Skeletal muscle tissue (tissue), 4 donors: ENCODE data around the gene LSM3. TPM values are rescaled to one million over a fixed set of nuclear protein-coding genes. Genes with fewer than 3 reads are reported as not detected.

Experiments used
- H3K27ac ChIP-seq: one replicate; pipeline ENCODE4 v1.7.0; 2013; ENCODE audit warnings: mild to moderate bottlenecking, low read depth, low read length, inconsistent platforms
- H3K27me3 ChIP-seq, 3 donors: one replicate each; pipeline ENCODE4 v1.7.0; 2013; ENCODE audit warnings: low read length in 3 of 3; ENCODE audit not compliant: control insufficient read depth in 3 of 3, insufficient read depth in 3 of 3
- H3K36me3 ChIP-seq, 3 donors: one replicate each; pipeline ENCODE4 v1.7.0; 2013; ENCODE audit warnings: low read length in 3 of 3; ENCODE audit not compliant: control insufficient read depth in 3 of 3, insufficient read depth in 3 of 3
- H3K4me1 ChIP-seq, 3 donors: one replicate each; pipeline ENCODE4 v1.7.0; 2013; ENCODE audit warnings: low read length in 3 of 3, mild to moderate bottlenecking in 3 of 3; ENCODE audit not compliant: control insufficient read depth in 3 of 3, insufficient read depth in 3 of 3
- H3K4me3 ChIP-seq, 3 donors: one replicate each; pipeline ENCODE4 v1.7.0; 2013; ENCODE audit warnings: low read length in 3 of 3
- H3K9ac ChIP-seq, 3 donors: one replicate each; pipeline ENCODE4 v1.7.0; 2013; ENCODE audit warnings: low read length in 3 of 3, mild to moderate bottlenecking in 3 of 3, moderate library complexity in 2 of 3, low read depth in 1 of 3
- H3K9me3 ChIP-seq, 3 donors: one replicate each; pipeline ENCODE4 v1.7.0; 2013; ENCODE audit warnings: low read length in 3 of 3; ENCODE audit not compliant: control insufficient read depth in 3 of 3
- total RNA-seq: library from RNA; depleted of rRNA; stranded (reverse); fragments of >200 nt; gene quantifications from one replicate; pipeline ENCODE4 v1.2.3, GENCODE V29; 2014
- donor health status: Osteomylitis.

The LSM3 gene
- total RNA-seq, 1 donor from 2014 or later, result 14.6 TPM

- Histone ChIP-seq H3K27ac (no peak overlapping the region), H3K9ac (no peak overlapping the region), H3K4me1 (peaks cover 22 to 27% (median 27%) of the 10 kb centered on the region in 3 donors), H3K27me3 (no peaks in the 10 kb centered on the region), H3K4me3 (no peak overlapping the region), H3K9me3 (no peaks in the 10 kb centered on the region), H3K36me3 (peaks cover 40 to 54% (median 49%) of the 10 kb centered on the region in 3 donors)
These were observed 31.0 kb upstream of the LSM3 start for GRCh38 chr3:14147617-14148016.

- peaks cover 22 to 27% (median 27%) of the 10 kb centered on the region in 3 donors for H3K4me1 ChIP-seq
- H3K4me3 ChIP-seq, result no peak overlapping the region
- H3K9ac ChIP-seq, result no peak overlapping the region
- H3K27ac ChIP-seq, result no peak overlapping the region
- H3K27me3 ChIP-seq, result no peaks in the 10 kb centered on the region
- peaks cover 46 to 61% (median 49%) of the 10 kb centered on the region in 3 donors for H3K36me3 ChIP-seq
- no peaks in the 10 kb centered on the region for H3K9me3 ChIP-seq
These were observed 30.3 kb upstream of the LSM3 start for GRCh38 chr3:14148041-14148985.

- Histone ChIP-seq H3K9me3 (no peaks in the 10 kb centered on the region), H3K9ac (no peak overlapping the region), H3K36me3 (peaks cover 60 to 74% (median 60%) of the 10 kb centered on the region in 3 donors), H3K4me1 (peaks cover 11 to 14% (median 13%) of the 10 kb centered on the region in 3 donors), H3K27me3 (no peaks in the 10 kb centered on the region), H3K27ac (no peak overlapping the region), H3K4me3 (no peak overlapping the region)
These were observed 28.5 kb upstream of the LSM3 start for GRCh38 chr3:14150078-14150477.

- Histone ChIP-seq H3K9me3 (no peaks in the 10 kb centered on the region), H3K4me1 (peaks cover 5 to 8% (median 7%) of the 10 kb centered on the region in 3 donors), H3K36me3 (peaks cover 59 to 74% (median 60%) of the 10 kb centered on the region in 3 donors), H3K27ac (no peak overlapping the region), H3K27me3 (no peaks in the 10 kb centered on the region), H3K9ac (no peak overlapping the region), H3K4me3 (no peak overlapping the region)
These were observed 28.0 kb upstream of the LSM3 start for GRCh38 chr3:14150491-14151230.

GRCh38 chr3:14151471-14152083 is 27.0 kb upstream of the LSM3 start:
- no peaks in the 10 kb centered on the region for H3K9me3 ChIP-seq
- no peak overlapping the region for H3K9ac ChIP-seq
- no peaks in the 10 kb centered on the region for H3K27me3 ChIP-seq
- H3K4me1 ChIP-seq, result peaks cover 0 to 8% (median 6%) of the 10 kb centered on the region in 3 donors
- peaks cover 57 to 75% (median 61%) of the 10 kb centered on the region in 3 donors for H3K36me3 ChIP-seq
- H3K4me3 ChIP-seq, result no peak overlapping the region
- H3K27ac ChIP-seq, result no peak overlapping the region

- no peaks in the 10 kb centered on the region for H3K27me3 ChIP-seq
- peaks cover 53 to 74% (median 61%) of the 10 kb centered on the region in 3 donors for H3K36me3 ChIP-seq
- H3K9me3 ChIP-seq, result no peaks in the 10 kb centered on the region
- no peak overlapping the region for H3K9ac ChIP-seq
- H3K4me3 ChIP-seq, result no peak overlapping the region
- peaks cover 6 to 14% (median 7%) of the 10 kb centered on the region in 3 donors for H3K4me1 ChIP-seq
- H3K27ac ChIP-seq, result no peak overlapping the region
These were observed 26.2 kb upstream of the LSM3 start for GRCh38 chr3:14152233-14152962.

- Histone ChIP-seq H3K9me3 (no peaks in the 10 kb centered on the region), H3K4me1 (peaks cover 7 to 19% (median 7%) of the 10 kb centered on the region in 3 donors), H3K27ac (no peak overlapping the region), H3K4me3 (no peak overlapping the region), H3K27me3 (no peaks in the 10 kb centered on the region), H3K36me3 (peaks cover 53 to 74% (median 63%) of the 10 kb centered on the region in 3 donors), H3K9ac (no peak overlapping the region)
These were observed 25.7 kb upstream of the LSM3 start for GRCh38 chr3:14152963-14153355.

- peaks cover 50 to 74% (median 67%) of the 10 kb centered on the region in 3 donors for H3K36me3 ChIP-seq
- H3K4me1 ChIP-seq, result peaks cover 7 to 19% (median 7%) of the 10 kb centered on the region in 3 donors
- no peak overlapping the region for H3K27ac ChIP-seq
- H3K4me3 ChIP-seq, result no peak overlapping the region
- H3K9me3 ChIP-seq, result no peaks in the 10 kb centered on the region
- no peak overlapping the region for H3K9ac ChIP-seq
- H3K27me3 ChIP-seq, result no peaks in the 10 kb centered on the region
These were observed 25.0 kb upstream of the LSM3 start for GRCh38 chr3:14153663-14154062.

- no peak overlapping the region for H3K27ac ChIP-seq
- H3K9me3 ChIP-seq, result no peaks in the 10 kb centered on the region
- peaks cover 50 to 78% (median 73%) of the 10 kb centered on the region in 3 donors for H3K36me3 ChIP-seq
These were observed 24.3 kb upstream of the LSM3 start for GRCh38 chr3:14154276-14154675.

More at GRCh38 chr3:14154276-14154675, 24.3 kb upstream of the LSM3 start:
- Histone ChIP-seq H3K9ac (no peak overlapping the region), H3K4me3 (no peak overlapping the region), H3K4me1 (peaks cover 7 to 19% (median 7%) of the 10 kb centered on the region in 3 donors), H3K27me3 (no peaks in the 10 kb centered on the region)
